ENCODE measurements around the gene SNUPN. TPM values are rescaled to one million over a fixed set of nuclear protein-coding genes. Genes with fewer than 3 reads are reported as not detected.

Gene SNUPN
- total RNA-seq, 1 experiment from 2014 or later = 27.9 TPM

DNA sequence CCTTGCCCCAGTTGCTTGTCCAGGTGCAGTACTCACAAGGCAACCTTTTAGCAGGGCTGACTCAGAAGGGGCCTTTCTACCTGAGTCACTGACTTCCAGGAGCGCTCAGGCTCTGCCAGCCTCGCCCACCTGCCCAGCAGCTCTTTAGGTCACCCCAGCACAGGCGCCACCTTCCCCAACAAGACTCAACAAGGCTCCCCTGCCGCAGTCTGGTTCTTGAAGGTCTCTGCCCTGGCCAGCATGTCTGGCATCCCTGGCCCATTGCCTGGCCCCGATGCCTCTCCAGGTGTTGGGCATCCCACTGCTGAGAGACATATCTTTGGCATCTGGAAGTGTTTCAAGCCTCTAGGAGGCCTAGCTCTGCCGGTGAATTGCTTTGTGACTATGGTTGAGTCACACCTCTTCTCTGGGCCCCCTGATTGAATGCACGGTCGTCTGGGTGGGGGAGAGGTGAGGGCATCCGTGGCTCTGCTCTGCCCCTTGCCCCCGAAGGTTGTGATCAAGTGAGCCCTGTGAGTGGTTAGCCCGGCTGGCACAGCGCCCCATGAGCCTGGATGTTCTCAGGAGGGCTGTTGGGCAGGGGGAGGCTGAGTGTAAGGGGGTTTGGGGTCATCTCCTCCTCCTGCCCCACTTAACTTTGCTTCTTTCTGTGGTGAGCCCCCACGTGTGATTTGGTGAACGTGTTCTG is 43.8 kb upstream of the SNUPN start (continued):
- TF ChIP-seq, protein P1, sequence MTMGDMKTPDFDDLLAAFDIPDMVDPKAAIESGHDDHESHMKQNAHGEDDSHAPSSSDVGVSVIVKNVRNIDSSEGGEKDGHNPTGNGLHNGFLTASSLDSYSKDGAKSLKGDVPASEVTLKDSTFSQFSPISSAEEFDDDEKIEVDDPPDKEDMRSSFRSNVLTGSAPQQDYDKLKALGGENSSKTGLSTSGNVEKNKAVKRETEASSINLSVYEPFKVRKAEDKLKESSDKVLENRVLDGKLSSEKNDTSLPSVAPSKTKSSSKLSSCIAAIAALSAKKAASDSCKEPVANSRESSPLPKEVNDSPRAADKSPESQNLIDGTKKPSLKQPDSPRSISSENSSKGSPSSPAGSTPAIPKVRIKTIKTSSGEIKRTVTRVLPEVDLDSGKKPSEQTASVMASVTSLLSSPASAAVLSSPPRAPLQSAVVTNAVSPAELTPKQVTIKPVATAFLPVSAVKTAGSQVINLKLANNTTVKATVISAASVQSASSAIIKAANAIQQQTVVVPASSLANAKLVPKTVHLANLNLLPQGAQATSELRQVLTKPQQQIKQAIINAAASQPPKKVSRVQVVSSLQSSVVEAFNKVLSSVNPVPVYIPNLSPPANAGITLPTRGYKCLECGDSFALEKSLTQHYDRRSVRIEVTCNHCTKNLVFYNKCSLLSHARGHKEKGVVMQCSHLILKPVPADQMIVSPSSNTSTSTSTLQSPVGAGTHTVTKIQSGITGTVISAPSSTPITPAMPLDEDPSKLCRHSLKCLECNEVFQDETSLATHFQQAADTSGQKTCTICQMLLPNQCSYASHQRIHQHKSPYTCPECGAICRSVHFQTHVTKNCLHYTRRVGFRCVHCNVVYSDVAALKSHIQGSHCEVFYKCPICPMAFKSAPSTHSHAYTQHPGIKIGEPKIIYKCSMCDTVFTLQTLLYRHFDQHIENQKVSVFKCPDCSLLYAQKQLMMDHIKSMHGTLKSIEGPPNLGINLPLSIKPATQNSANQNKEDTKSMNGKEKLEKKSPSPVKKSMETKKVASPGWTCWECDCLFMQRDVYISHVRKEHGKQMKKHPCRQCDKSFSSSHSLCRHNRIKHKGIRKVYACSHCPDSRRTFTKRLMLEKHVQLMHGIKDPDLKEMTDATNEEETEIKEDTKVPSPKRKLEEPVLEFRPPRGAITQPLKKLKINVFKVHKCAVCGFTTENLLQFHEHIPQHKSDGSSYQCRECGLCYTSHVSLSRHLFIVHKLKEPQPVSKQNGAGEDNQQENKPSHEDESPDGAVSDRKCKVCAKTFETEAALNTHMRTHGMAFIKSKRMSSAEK (CRISPR knock-in tag; IDR thresholded peaks at IDR 0.05; ENCODE audit: borderline replicate concordance) = no peak

DNA sequence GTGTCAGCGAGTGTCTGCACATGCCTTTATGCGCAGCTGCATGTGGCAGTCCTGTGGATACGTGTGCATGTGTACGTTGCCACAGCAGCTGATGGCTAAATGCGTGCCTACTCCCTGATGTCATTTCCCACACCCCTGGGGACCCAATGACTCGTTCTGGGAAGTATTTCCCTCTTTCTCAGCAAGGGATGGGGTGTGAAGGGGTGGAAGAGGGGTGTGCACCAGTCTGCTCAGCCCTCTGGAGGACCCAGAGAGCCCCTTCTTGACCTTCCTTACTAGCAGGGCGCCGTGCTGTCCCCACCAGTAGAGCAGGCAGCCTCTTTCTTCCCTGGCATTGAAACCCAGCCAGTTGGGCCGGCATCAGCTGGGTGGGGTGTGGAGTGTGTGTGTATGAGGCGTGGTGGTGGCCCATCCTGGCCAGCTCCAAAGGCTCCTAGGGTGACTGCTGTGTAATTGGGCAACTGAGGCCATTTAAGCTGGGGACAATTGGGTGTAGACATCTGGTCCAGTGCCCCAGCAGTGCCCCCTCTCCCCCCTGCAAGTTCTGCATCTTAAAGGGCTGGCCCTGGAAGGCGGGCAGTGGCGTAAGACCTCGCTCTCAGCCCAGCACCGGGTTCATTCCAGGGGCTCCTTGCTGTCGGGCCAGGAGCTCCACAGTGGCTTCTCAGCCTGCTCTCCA is 41.4 kb upstream of the SNUPN start:
- POLR2A ChIA-PET = no interaction called here
- no peak overlapping the region for H3K4me3 Mint-ChIP-seq
- H3K27ac Mint-ChIP-seq = peak overlapping the region; percentile 33; the same call in 1 of the 2 replicates
- H3K9me3 Mint-ChIP-seq = no peaks in the 10 kb centered on the region
- CTCF ChIA-PET = interaction anchor here (0.6 to 0.9 kb wide), 2 partner anchors 19 to 66 kb away, joined by 3 read pairs; partner anchors contain the start of gene SNX33
- DNase-seq (ENCODE audit: low spot score) = no peak
- H3K36me3 Mint-ChIP-seq = no peaks in the 10 kb centered on the region; the same call in 1 of the 2 replicates
- H3K27me3 Mint-ChIP-seq (ENCODE audit: low read depth) = no peaks in the 10 kb centered on the region
- H3K4me1 Mint-ChIP-seq = peaks cover 4% of the 10 kb centered on the region
- TF ChIP-seq CREM (CRISPR knock-in tag; IDR thresholded peaks at IDR 0.05) = no peak
- no peak for TF ChIP-seq ZBTB21 (CRISPR knock-in tag; IDR thresholded peaks at IDR 0.05; ENCODE audit: borderline replicate concordance)
- no peak for TF ChIP-seq NR1H2 (CRISPR knock-in tag; IDR thresholded peaks at IDR 0.05)
- TF ChIP-seq SMAD3 (CRISPR knock-in tag; IDR thresholded peaks at IDR 0.05; ENCODE audit: borderline replicate concordance) = no peak
- no peak for TF ChIP-seq ZNF396 (CRISPR knock-in tag; IDR thresholded peaks at IDR 0.05; ENCODE audit: borderline replicate concordance)
- TF ChIP-seq, protein P2, sequence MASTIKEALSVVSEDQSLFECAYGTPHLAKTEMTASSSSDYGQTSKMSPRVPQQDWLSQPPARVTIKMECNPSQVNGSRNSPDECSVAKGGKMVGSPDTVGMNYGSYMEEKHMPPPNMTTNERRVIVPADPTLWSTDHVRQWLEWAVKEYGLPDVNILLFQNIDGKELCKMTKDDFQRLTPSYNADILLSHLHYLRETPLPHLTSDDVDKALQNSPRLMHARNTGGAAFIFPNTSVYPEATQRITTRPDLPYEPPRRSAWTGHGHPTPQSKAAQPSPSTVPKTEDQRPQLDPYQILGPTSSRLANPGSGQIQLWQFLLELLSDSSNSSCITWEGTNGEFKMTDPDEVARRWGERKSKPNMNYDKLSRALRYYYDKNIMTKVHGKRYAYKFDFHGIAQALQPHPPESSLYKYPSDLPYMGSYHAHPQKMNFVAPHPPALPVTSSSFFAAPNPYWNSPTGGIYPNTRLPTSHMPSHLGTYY (CRISPR knock-in tag; IDR thresholded peaks at IDR 0.05) = no peak
- no peak for TF ChIP-seq OVOL2 (CRISPR knock-in tag; IDR thresholded peaks at IDR 0.05; ENCODE audit: borderline replicate concordance)
- no peak for TF ChIP-seq MYBL2 (CRISPR knock-in tag; IDR thresholded peaks at IDR 0.05)
- TF ChIP-seq, protein P3, sequence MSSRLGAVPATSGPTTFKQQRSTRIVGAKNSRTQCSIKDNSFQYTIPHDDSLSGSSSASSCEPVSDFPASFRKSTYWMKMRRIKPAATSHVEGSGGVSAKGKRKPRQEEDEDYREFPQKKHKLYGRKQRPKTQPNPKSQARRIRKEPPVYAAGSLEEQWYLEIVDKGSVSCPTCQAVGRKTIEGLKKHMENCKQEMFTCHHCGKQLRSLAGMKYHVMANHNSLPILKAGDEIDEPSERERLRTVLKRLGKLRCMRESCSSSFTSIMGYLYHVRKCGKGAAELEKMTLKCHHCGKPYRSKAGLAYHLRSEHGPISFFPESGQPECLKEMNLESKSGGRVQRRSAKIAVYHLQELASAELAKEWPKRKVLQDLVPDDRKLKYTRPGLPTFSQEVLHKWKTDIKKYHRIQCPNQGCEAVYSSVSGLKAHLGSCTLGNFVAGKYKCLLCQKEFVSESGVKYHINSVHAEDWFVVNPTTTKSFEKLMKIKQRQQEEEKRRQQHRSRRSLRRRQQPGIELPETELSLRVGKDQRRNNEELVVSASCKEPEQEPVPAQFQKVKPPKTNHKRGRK (CRISPR knock-in tag; IDR thresholded peaks at IDR 0.05; ENCODE audit: borderline replicate concordance) = no peak
- TF ChIP-seq RELA (CRISPR knock-in tag; IDR thresholded peaks at IDR 0.05; ENCODE audit: borderline replicate concordance) = no peak
- TF ChIP-seq TCF7 (CRISPR knock-in tag; IDR thresholded peaks at IDR 0.05; ENCODE audit: low read depth) = no peak
- TF ChIP-seq JUN (CRISPR knock-in tag; IDR thresholded peaks at IDR 0.05) = no peak
- TF ChIP-seq GABPB1 (CRISPR knock-in tag; IDR thresholded peaks at IDR 0.05) = no peak
- TF ChIP-seq, protein P4, sequence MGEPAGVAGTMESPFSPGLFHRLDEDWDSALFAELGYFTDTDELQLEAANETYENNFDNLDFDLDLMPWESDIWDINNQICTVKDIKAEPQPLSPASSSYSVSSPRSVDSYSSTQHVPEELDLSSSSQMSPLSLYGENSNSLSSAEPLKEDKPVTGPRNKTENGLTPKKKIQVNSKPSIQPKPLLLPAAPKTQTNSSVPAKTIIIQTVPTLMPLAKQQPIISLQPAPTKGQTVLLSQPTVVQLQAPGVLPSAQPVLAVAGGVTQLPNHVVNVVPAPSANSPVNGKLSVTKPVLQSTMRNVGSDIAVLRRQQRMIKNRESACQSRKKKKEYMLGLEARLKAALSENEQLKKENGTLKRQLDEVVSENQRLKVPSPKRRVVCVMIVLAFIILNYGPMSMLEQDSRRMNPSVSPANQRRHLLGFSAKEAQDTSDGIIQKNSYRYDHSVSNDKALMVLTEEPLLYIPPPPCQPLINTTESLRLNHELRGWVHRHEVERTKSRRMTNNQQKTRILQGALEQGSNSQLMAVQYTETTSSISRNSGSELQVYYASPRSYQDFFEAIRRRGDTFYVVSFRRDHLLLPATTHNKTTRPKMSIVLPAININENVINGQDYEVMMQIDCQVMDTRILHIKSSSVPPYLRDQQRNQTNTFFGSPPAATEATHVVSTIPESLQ (CRISPR knock-in tag; IDR thresholded peaks at IDR 0.05) = no peak
- TF ChIP-seq, protein P5, sequence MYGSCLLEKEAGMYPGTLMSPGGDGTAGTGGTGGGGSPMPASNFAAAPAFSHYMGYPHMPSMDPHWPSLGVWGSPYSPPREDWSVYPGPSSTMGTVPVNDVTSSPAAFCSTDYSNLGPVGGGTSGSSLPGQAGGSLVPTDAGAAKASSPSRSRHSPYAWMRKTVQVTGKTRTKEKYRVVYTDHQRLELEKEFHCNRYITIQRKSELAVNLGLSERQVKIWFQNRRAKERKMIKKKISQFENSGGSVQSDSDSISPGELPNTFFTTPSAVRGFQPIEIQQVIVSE (CRISPR knock-in tag; IDR thresholded peaks at IDR 0.05; ENCODE audit: borderline replicate concordance) = no peak
- no peak for ATAC-seq

All from WTC11 (cell line).